Measurements from ENCODE around the gene ITPA. TPM values are rescaled to one million over a fixed set of nuclear protein-coding genes. Genes with fewer than 3 reads are reported as not detected.

Gene ITPA
- total and polyA plus RNA-seq, 5 donors: 16.6 to 21.8 (median 17.2) TPM

GRCh38 chr20:3166338-3166912 lies 42.9 kb upstream of the ITPA start:
- no peak for DNase-seq
- H3K9me3 ChIP-seq (ENCODE audit: control insufficient read depth, low read length): no peaks in the 10 kb centered on the region
- no peaks in the 10 kb centered on the region for H3K27me3 ChIP-seq (ENCODE audit: control insufficient read depth, insufficient read depth)
- H3K4me3 ChIP-seq (ENCODE audit: low read length): no peak overlapping the region
- H3K4me1 ChIP-seq (ENCODE audit: control insufficient read depth, insufficient read depth, low read length): no peaks in the 10 kb centered on the region
- H3K27ac ChIP-seq (ENCODE audit: low read length): no peak overlapping the region
- WGBS: 91% methylated on average over 13 of the region's 13 CpGs
- no peak for ATAC-seq
- intact Hi-C loops (cut with DNase I): no loop called here

GRCh38 chr20:3166913-3167342 lies 42.4 kb upstream of the ITPA start:
- Histone ChIP-seq H3K9me3 (ENCODE audit: control insufficient read depth, low read length) (no peaks in the 10 kb centered on the region), H3K27ac (ENCODE audit: low read length) (no peak overlapping the region), H3K27me3 (ENCODE audit: control insufficient read depth, insufficient read depth) (no peaks in the 10 kb centered on the region), H3K4me1 (ENCODE audit: control insufficient read depth, insufficient read depth, low read length) (no peaks in the 10 kb centered on the region), H3K4me3 (ENCODE audit: low read length) (no peak overlapping the region)
- ATAC-seq: no peak
- WGBS: 97% methylated on average over 16 of the region's 16 CpGs
- intact Hi-C loops (cut with DNase I): no loop called here
- DNase-seq: peak in 1 of 3 donors; percentile 48

- Histone ChIP-seq H3K4me1 (ENCODE audit: control insufficient read depth, insufficient read depth, low read length) (no peaks in the 10 kb centered on the region), H3K9me3 (ENCODE audit: control insufficient read depth, low read length) (no peaks in the 10 kb centered on the region), H3K27ac (ENCODE audit: low read length) (no peak overlapping the region), H3K27me3 (ENCODE audit: control insufficient read depth, insufficient read depth) (no peaks in the 10 kb centered on the region), H3K4me3 (ENCODE audit: low read length) (peak overlapping the region; percentile 1)
- no peak for ATAC-seq
- 64% methylated on average over 25 of the region's 25 CpGs for WGBS
- intact Hi-C loops (cut with DNase I): no loop called here
- no peak for DNase-seq
These were observed 41.6 kb upstream of the ITPA start for GRCh38 chr20:3167738-3168078.

- intact Hi-C loops (cut with DNase I): no loop called here
- no peaks in the 10 kb centered on the region for H3K27me3 ChIP-seq (ENCODE audit: control insufficient read depth, insufficient read depth)
- no peaks in the 10 kb centered on the region for H3K9me3 ChIP-seq (ENCODE audit: control insufficient read depth, low read length)
- ATAC-seq: peak in 1 of 2 donors; percentile 21
- no peak overlapping the region for H3K27ac ChIP-seq (ENCODE audit: low read length)
- 49% methylated on average over 39 of the region's 39 CpGs for WGBS
- peak in 2 of 3 donors; percentile 64 to 76 for DNase-seq
- H3K4me1 ChIP-seq (ENCODE audit: control insufficient read depth, insufficient read depth, low read length): no peaks in the 10 kb centered on the region
- peak overlapping the region; percentile 1 for H3K4me3 ChIP-seq (ENCODE audit: low read length)
These were observed 41.0 kb upstream of the ITPA start for GRCh38 chr20:3168079-3168828.

DNA sequence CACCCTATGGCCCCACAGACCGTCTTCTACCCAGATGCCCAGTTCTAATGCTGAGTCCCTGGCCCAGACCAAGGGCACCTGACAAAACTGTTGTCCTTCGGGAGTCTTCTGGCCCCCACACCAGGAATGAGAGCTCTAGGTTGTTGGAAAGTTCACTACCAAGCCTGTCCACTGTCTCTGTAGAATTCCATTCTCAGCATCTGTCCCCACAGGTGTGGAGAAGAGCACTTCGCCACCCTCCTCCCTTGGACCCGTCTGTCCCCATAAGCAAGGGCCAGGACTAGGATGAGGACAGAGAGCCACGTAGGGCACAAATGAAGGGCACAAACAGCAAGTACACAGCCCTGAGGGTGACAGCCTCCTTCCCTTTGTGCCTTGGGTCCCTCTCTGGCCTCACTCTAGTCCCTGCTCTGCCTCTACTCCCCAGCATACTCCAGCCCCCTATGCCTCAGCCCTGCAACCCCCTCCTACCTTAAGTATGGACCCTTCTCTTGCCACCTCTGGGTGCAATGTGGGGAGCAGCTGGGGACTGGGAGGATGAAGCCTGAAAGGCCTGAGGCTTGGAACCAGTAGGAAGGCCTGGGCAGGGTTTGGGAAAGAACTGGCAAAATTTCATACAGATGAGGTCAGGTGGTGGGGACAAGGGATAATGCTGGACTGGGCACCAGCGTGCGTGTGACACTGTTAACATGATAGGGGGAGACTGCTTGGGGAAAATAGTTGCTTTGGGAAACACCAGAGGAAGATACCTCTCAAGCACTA lies 40.3 kb upstream of the ITPA start:
- 84% methylated on average over 7 of the region's 7 CpGs for WGBS
- H3K4me1 ChIP-seq (ENCODE audit: control insufficient read depth, insufficient read depth, low read length): no peaks in the 10 kb centered on the region
- ATAC-seq: no peak
- no peaks in the 10 kb centered on the region for H3K9me3 ChIP-seq (ENCODE audit: control insufficient read depth, low read length)
- intact Hi-C loops (cut with DNase I): no loop called here
- no peaks in the 10 kb centered on the region for H3K27me3 ChIP-seq (ENCODE audit: control insufficient read depth, insufficient read depth)
- no peak overlapping the region for H3K4me3 ChIP-seq (ENCODE audit: low read length)
- H3K27ac ChIP-seq (ENCODE audit: low read length): no peak overlapping the region
- DNase-seq: no peak

- intact Hi-C loops (cut with DNase I): no loop called here
- WGBS: 78% methylated on average over 14 of the region's 14 CpGs
- Histone ChIP-seq H3K9me3 (ENCODE audit: control insufficient read depth, low read length) (no peaks in the 10 kb centered on the region), H3K4me3 (ENCODE audit: low read length) (no peak overlapping the region), H3K27ac (ENCODE audit: low read length) (no peak overlapping the region), H3K27me3 (ENCODE audit: control insufficient read depth, insufficient read depth) (no peaks in the 10 kb centered on the region), H3K4me1 (ENCODE audit: control insufficient read depth, insufficient read depth, low read length) (no peaks in the 10 kb centered on the region)
- no peak for DNase-seq
- ATAC-seq: no peak
These were observed 37.7 kb upstream of the ITPA start for GRCh38 chr20:3171391-3172125.

DNA sequence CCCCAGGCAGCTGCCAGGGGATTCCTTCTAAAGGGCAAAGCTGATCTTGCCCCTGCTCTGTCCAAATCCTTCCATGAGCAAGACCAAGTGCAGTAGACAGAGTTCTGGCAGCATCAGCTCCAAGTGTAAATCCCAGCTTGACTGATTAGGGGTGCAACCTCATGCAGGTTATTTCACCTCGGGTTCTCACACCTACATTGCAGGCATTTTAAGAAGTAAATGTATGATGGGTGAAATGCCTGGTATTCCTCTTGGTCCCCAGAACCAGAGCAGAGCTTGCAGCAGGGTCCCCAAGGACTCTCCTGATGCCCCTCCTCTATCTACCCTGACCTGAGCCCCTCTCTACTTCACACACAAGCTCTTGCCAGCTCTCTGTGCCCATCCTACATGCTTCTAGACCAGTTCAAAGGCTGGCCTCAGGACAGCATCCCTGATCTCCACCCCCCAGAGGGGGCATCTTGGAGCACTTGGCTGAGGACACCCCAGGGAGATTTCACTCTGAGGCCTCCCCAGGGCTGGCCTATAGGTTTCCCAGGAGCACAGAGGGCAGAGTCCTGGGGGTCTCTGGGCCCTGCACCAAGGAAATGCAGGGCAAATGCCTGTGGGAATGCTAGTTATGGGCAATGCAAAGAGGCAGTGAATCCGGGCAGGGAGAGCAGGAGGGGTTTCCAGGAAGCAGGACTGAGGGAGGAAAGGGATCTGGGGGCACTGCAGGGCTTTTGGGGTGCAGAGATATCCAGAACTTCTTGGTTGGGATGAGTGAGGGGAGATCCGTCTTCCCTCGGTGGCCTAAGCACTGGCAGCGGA lies 37.0 kb upstream of the ITPA start:
- 20% methylated on average over 5 of the region's 5 CpGs for WGBS
- intact Hi-C loops (cut with DNase I): no loop called here
- DNase-seq: no peak

GRCh38 chr20:3172933-3173609 lies 36.2 kb upstream of the ITPA start, which contains the start of gene LZTS3:
LZTS3 (minus strand) TSS chr20:3173549; CDS start chr20:3167163, 6,386 bp downstream.
- no peaks in the 10 kb centered on the region for H3K27me3 ChIP-seq (ENCODE audit: control insufficient read depth, insufficient read depth)
- H3K9me3 ChIP-seq (ENCODE audit: control insufficient read depth, low read length): no peaks in the 10 kb centered on the region
- ATAC-seq (peak; percentile 69 to 72), DNase-seq (peak; percentile 83 to 91 (median 90))
- WGBS: under 1% methylated on average over 62 of the region's 62 CpGs
- H3K4me1 ChIP-seq (ENCODE audit: control insufficient read depth, insufficient read depth, low read length): no peaks in the 10 kb centered on the region
- intact Hi-C loops (cut with DNase I): no loop called here
- H3K4me3 ChIP-seq (ENCODE audit: low read length): peak within 1 kb of the TSS; percentile 66
- H3K27ac ChIP-seq (ENCODE audit: low read length): peak within 1 kb of the TSS; percentile 40

More for the DNA sequence above, 37.0 kb upstream of the ITPA start:
- Histone ChIP-seq H3K4me3 (ENCODE audit: low read length) (peak overlapping the region; percentile 66), H3K27ac (ENCODE audit: low read length) (no peak overlapping the region), H3K9me3 (ENCODE audit: control insufficient read depth, low read length) (no peaks in the 10 kb centered on the region), H3K4me1 (ENCODE audit: control insufficient read depth, insufficient read depth, low read length) (no peaks in the 10 kb centered on the region), H3K27me3 (ENCODE audit: control insufficient read depth, insufficient read depth) (no peaks in the 10 kb centered on the region)
- no peak for ATAC-seq

DNA sequence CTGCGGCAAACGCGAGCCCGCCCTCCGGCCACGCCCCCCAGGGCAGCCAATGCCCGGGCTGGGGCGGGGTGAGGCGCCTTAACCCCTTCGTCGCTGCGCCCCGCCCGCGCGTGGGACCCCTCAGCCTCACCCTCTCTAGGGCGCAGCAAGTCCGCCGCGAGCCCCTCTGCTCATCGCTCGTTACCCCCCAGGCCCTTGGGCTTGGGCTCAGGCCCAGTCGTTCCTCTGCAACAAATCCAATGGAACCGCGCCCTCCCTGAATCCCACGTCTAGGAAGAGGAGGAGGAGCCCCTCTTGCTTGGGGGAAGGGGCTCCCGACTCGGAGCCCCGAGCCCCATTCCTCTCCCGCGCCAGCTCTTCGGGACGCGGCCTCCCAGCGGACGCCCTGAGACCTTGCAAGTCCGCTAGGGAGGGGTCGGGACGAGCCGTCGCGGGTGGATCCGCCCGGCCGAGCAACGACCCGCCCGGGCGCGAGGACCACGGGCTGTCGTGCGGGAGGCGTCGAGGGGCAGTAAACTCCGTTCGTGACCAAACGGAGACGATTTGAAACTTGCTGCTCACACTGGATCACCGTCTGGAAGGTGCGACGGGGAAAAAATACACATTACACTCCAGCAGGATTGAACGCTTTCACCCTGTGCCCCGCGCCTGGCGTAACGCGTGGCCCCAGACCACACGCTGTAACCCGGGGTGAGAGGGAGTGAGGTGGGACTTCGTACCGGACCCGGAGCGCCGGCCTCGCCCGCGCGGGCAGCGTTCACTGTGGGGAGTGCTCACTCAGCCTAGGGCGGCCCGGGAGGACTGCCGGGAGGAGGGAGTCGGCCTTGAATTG lies 35.5 kb upstream of the ITPA start:
- Histone ChIP-seq H3K9me3 (ENCODE audit: control insufficient read depth, low read length) (no peaks in the 10 kb centered on the region), H3K27ac (ENCODE audit: low read length) (peak overlapping the region; percentile 38), H3K4me1 (ENCODE audit: control insufficient read depth, insufficient read depth, low read length) (no peaks in the 10 kb centered on the region), H3K4me3 (ENCODE audit: low read length) (peak overlapping the region; percentile 66), H3K27me3 (ENCODE audit: control insufficient read depth, insufficient read depth) (no peaks in the 10 kb centered on the region)
- peak; percentile 92 to 98 (median 97) for DNase-seq
- intact Hi-C loops (cut with DNase I): no loop called here
- ATAC-seq: peak; percentile 96 to 97
- under 1% methylated on average over 84 of the region's 84 CpGs for WGBS

Data from right cardiac atrium (tissue), 5 donors.